ENCODE measurements around the gene BRCC3. TPM values are rescaled to one million over a fixed set of nuclear protein-coding genes. Genes with fewer than 3 reads are reported as not detected.

BRCC3 gene
- total and polyA plus RNA-seq, 2 of the 13 experiments (the other 11 are each of a cell fraction or from before 2014, with no cell fraction given), result 19.8 to 24.3 TPM

DNA sequence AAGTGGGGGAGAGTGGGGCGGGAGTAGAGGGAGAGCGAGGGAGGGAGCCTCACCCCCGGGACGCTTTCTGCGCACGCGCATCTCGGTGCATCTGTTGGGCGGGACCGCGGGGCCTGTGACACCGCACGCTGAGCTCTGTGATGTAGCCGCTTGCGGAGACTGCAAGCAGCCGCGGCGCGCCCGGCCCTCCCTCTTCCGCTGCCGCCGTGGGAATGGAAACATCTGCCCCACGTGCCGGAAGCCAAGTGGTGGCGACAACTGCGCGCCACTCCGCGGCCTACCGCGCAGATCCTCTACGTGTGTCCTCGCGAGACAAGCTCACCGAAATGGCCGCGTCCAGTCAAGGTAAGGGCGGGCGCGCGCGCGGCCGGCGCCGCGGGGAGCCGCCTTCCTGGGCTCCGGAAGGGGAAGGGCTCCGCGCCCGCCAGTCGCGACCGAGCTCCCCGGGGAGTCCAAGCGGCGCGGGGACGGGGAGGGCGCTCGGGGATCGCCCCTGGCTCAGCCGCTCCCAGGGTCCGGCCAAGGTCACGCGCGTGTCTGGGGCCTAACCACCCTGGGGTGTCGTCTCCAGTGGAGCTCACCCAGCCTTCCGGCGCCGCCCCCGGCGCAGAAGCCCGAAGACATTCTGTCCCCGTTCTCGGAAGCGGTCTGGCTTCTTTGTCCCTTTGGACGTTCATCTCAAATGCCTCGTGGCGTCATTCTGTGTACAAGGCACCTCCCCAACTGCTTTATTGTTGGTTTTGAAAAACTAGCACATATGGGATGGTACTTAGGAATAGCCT is 44.4 kb upstream of the BRCC3 start, which contains the start of gene FUNDC2 (continued):
- TF ChIP-seq SRSF1 (optimal IDR thresholded peaks at IDR 0.05; ENCODE audit: low read depth, low read length) (no peak), FOXO1 (CRISPR knock-in tag; IDR thresholded peaks at IDR 0.05) (no peak), CREB1 (IDR thresholded peaks at IDR 0.05) (peak; percentile 77), CREB1 (CRISPR knock-in tag; IDR thresholded peaks at IDR 0.05) (no peak; the same call in 1 of the 2 replicates), ATF7-NPFF (CRISPR knock-in tag; IDR thresholded peaks at IDR 0.05; ENCODE audit: low read depth) (peak; percentile 78), ZSCAN20 (CRISPR knock-in tag; IDR thresholded peaks at IDR 0.05; ENCODE audit: borderline replicate concordance) (no peak), ZNF737 (CRISPR knock-in tag; IDR thresholded peaks at IDR 0.05; ENCODE audit: borderline replicate concordance) (no peak), ZMYM3 (CRISPR knock-in tag; IDR thresholded peaks at IDR 0.05) (no peak), HDAC6 (IDR thresholded peaks at IDR 0.05; ENCODE audit: low read depth, low read length) (no peak), SIX1 (CRISPR knock-in tag; IDR thresholded peaks at IDR 0.05; ENCODE audit: borderline replicate concordance) (no peak), TMF1 (CRISPR knock-in tag; IDR thresholded peaks at IDR 0.05; ENCODE audit: low read depth) (peak; percentile 60; the same call in 1 of the 2 replicates)
- TF ChIP-seq, protein P1, sequence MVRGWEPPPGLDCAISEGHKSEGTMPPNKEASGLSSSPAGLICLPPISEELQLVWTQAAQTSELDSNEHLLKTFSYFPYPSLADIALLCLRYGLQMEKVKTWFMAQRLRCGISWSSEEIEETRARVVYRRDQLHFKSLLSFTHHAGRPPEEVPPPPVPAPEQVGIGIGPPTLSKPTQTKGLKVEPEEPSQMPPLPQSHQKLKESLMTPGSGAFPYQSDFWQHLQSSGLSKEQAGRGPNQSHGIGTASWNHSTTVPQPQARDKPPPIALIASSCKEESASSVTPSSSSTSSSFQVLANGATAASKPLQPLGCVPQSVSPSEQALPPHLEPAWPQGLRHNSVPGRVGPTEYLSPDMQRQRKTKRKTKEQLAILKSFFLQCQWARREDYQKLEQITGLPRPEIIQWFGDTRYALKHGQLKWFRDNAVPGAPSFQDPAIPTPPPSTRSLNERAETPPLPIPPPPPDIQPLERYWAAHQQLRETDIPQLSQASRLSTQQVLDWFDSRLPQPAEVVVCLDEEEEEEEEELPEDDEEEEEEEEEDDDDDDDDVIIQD (CRISPR knock-in tag; IDR thresholded peaks at IDR 0.05; ENCODE audit: low read depth), result no peak
- TF ChIP-seq, protein P2, sequence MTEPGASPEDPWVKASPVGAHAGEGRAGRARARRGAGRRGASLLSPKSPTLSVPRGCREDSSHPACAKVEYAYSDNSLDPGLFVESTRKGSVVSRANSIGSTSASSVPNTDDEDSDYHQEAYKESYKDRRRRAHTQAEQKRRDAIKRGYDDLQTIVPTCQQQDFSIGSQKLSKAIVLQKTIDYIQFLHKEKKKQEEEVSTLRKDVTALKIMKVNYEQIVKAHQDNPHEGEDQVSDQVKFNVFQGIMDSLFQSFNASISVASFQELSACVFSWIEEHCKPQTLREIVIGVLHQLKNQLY (CRISPR knock-in tag; IDR thresholded peaks at IDR 0.05), result no peak
- TF ChIP-seq, protein P3, sequence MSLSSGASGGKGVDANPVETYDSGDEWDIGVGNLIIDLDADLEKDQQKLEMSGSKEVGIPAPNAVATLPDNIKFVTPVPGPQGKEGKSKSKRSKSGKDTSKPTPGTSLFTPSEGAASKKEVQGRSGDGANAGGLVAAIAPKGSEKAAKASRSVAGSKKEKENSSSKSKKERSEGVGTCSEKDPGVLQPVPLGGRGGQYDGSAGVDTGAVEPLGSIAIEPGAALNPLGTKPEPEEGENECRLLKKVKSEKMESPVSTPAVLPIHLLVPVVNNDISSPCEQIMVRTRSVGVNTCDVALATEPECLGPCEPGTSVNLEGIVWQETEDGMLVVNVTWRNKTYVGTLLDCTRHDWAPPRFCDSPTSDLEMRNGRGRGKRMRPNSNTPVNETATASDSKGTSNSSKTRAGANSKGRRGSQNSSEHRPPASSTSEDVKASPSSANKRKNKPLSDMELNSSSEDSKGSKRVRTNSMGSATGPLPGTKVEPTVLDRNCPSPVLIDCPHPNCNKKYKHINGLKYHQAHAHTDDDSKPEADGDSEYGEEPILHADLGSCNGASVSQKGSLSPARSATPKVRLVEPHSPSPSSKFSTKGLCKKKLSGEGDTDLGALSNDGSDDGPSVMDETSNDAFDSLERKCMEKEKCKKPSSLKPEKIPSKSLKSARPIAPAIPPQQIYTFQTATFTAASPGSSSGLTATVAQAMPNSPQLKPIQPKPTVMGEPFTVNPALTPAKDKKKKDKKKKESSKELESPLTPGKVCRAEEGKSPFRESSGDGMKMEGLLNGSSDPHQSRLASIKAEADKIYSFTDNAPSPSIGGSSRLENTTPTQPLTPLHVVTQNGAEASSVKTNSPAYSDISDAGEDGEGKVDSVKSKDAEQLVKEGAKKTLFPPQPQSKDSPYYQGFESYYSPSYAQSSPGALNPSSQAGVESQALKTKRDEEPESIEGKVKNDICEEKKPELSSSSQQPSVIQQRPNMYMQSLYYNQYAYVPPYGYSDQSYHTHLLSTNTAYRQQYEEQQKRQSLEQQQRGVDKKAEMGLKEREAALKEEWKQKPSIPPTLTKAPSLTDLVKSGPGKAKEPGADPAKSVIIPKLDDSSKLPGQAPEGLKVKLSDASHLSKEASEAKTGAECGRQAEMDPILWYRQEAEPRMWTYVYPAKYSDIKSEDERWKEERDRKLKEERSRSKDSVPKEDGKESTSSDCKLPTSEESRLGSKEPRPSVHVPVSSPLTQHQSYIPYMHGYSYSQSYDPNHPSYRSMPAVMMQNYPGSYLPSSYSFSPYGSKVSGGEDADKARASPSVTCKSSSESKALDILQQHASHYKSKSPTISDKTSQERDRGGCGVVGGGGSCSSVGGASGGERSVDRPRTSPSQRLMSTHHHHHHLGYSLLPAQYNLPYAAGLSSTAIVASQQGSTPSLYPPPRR (CRISPR knock-in tag; IDR thresholded peaks at IDR 0.05; ENCODE audit: borderline replicate concordance), result peak; percentile 60; the same call in 1 of the 2 replicates
- TF ChIP-seq, protein P4, sequence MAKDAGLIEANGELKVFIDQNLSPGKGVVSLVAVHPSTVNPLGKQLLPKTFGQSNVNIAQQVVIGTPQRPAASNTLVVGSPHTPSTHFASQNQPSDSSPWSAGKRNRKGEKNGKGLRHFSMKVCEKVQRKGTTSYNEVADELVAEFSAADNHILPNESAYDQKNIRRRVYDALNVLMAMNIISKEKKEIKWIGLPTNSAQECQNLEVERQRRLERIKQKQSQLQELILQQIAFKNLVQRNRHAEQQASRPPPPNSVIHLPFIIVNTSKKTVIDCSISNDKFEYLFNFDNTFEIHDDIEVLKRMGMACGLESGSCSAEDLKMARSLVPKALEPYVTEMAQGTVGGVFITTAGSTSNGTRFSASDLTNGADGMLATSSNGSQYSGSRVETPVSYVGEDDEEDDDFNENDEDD (CRISPR knock-in tag; IDR thresholded peaks at IDR 0.05; ENCODE audit: borderline replicate concordance), result peak; percentile 89; the same call in 1 of the 2 replicates
- TF ChIP-seq, protein P5, sequence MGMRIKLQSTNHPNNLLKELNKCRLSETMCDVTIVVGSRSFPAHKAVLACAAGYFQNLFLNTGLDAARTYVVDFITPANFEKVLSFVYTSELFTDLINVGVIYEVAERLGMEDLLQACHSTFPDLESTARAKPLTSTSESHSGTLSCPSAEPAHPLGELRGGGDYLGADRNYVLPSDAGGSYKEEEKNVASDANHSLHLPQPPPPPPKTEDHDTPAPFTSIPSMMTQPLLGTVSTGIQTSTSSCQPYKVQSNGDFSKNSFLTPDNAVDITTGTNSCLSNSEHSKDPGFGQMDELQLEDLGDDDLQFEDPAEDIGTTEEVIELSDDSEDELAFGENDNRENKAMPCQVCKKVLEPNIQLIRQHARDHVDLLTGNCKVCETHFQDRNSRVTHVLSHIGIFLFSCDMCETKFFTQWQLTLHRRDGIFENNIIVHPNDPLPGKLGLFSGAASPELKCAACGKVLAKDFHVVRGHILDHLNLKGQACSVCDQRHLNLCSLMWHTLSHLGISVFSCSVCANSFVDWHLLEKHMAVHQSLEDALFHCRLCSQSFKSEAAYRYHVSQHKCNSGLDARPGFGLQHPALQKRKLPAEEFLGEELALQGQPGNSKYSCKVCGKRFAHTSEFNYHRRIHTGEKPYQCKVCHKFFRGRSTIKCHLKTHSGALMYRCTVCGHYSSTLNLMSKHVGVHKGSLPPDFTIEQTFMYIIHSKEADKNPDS (CRISPR knock-in tag; IDR thresholded peaks at IDR 0.05), result no peak

All from HepG2 (cell line).